IMR-90 (cell line): ENCODE data around the gene UNC50. TPM values are rescaled to one million over a fixed set of nuclear protein-coding genes. Genes with fewer than 3 reads are reported as not detected.

Experiments
- ATAC-seq: fragments of 200-7000 bp; cut with Tn5 transposase; 2 replicates; pipeline ENCODE4 v1.9.1; 2020; ENCODE audit warnings: low read depth, mild to moderate bottlenecking, moderate library complexity
- BruUV-seq: library from RNA; stranded (reverse); fragments of 400-500 nt; replicated peaks from 2 replicates; lab custom pipeline; 2021; lab: Mats Ljungman, UMichigan
- CTCF ChIA-PET: fragments of 300-600 bp; formaldehyde crosslinking; extraction: SDS; loops from one replicate; lab custom pipeline; 2021; ENCODE audit warnings: antibody characterized with exemption; lab: Yijun Ruan, JAX
- POLR2A ChIA-PET: fragments of 300-600 bp; sonication (Branson Sonifier 250); formaldehyde crosslinking; loops from one replicate; lab custom pipeline; 2022; ENCODE audit warnings: antibody characterized with exemption; ENCODE audit not compliant: unreplicated experiment; lab: Charles Lee
- DNase-seq: peaks from one replicate; pipeline ENCODE4 v3.0.0; 2013
- H2AFZ ChIP-seq: replicated peaks from 2 replicates; pipeline ENCODE3; 2013; ENCODE audit warnings: low read length, mild to moderate bottlenecking; ENCODE audit not compliant: poor library complexity
- H2AK5ac ChIP-seq: 2 replicates; pipeline ENCODE4 v1.6.1; 2013; ENCODE audit warnings: low read depth, low read length, inconsistent platforms
- H2AK9ac ChIP-seq: replicated peaks from 2 replicates; pipeline ENCODE3; 2013; ENCODE audit warnings: mild to moderate bottlenecking, low read depth, low read length, moderate library complexity; ENCODE audit not compliant: poor library complexity
- H2BK120ac ChIP-seq: 2 replicates; pipeline ENCODE4 v1.6.1; 2013; ENCODE audit warnings: low read depth, low read length, inconsistent platforms
- H2BK15ac ChIP-seq: 3 replicates; pipeline ENCODE4 v1.6.1; 2013; ENCODE audit warnings: low read depth, low read length, inconsistent platforms
- H2BK20ac ChIP-seq: 2 replicates; pipeline ENCODE4 v1.6.1; 2013; ENCODE audit warnings: low read depth, mild to moderate bottlenecking, inconsistent platforms, low read length, moderate library complexity
- H2BK5ac ChIP-seq: 2 replicates; pipeline ENCODE4 v1.6.1; 2013; ENCODE audit warnings: mild to moderate bottlenecking, low read depth, low read length, inconsistent platforms; ENCODE audit not compliant: poor library complexity, severe bottlenecking
- H3K14ac ChIP-seq: replicated peaks from 2 replicates; pipeline ENCODE4 v1.6.1; 2013; ENCODE audit warnings: low read depth, low read length, inconsistent platforms
- H3K18ac ChIP-seq: 2 replicates; pipeline ENCODE4 v1.6.1; 2013; ENCODE audit warnings: low read depth, low read length, control low read depth
- H3K23ac ChIP-seq: 2 replicates; pipeline ENCODE4 v1.6.1; 2013; ENCODE audit warnings: low read depth, low read length, inconsistent platforms
- H3K27ac ChIP-seq: 2 replicates; pipeline ENCODE4 v1.5.1; 2013; ENCODE audit warnings: mild to moderate bottlenecking, control low read depth, low read length; ENCODE audit not compliant: insufficient read depth
- H3K27me3 ChIP-seq: 2 replicates; pipeline ENCODE4 v1.6.1; 2013; ENCODE audit warnings: low read length; ENCODE audit not compliant: control insufficient read depth, insufficient read depth
- H3K36me3 ChIP-seq: 2 replicates; pipeline ENCODE4 v1.6.1; 2013; ENCODE audit warnings: low read length, mixed read lengths; ENCODE audit not compliant: control insufficient read depth, insufficient read depth
- H3K4ac ChIP-seq: 2 replicates; pipeline ENCODE4 v1.6.1; 2013; ENCODE audit warnings: low read depth, low read length, inconsistent platforms
- H3K4me1 ChIP-seq: 2 replicates; pipeline ENCODE4 v1.6.1; 2013; ENCODE audit warnings: low read length, mixed read lengths; ENCODE audit not compliant: control insufficient read depth, insufficient read depth
- H3K4me2 ChIP-seq: 2 replicates; pipeline ENCODE4 v1.6.1; 2013; ENCODE audit warnings: low read depth, mild to moderate bottlenecking, control low read depth, low read length, moderate library complexity
- H3K4me3 ChIP-seq: 2 replicates; pipeline ENCODE4 v1.5.1; 2013; ENCODE audit warnings: low read depth, mild to moderate bottlenecking, control low read depth, low read length, moderate library complexity; ENCODE audit not compliant: insufficient read depth
- H3K56ac ChIP-seq: 2 replicates; pipeline ENCODE4 v1.6.1; 2013; ENCODE audit warnings: low read length, inconsistent platforms; ENCODE audit not compliant: insufficient read depth; ENCODE audit errors: extremely low read depth
- H3K79me1 ChIP-seq, 2 experiments: 2 replicates each; pipeline ENCODE4 v1.6.1; 2013; ENCODE audit warnings: low read length in 2 of 2, inconsistent platforms in 1 of 2, low read depth in 1 of 2
- H3K9ac ChIP-seq: 2 replicates; pipeline ENCODE4 v1.6.1; 2013; ENCODE audit warnings: low read depth, low read length, control low read depth
- H3K9me1 ChIP-seq: 2 replicates; pipeline ENCODE4 v1.6.1; 2013; ENCODE audit warnings: low read length, inconsistent platforms; ENCODE audit not compliant: insufficient read depth
- H3K9me3 ChIP-seq: 2 replicates; pipeline ENCODE4 v1.6.1; 2013; ENCODE audit warnings: low read length; ENCODE audit not compliant: control insufficient read depth, insufficient read depth
- H4K20me1 ChIP-seq: 2 replicates; pipeline ENCODE4 v1.6.1; 2013; ENCODE audit warnings: low read length, inconsistent platforms; ENCODE audit not compliant: insufficient read depth
- H4K5ac ChIP-seq: 2 replicates; pipeline ENCODE4 v1.6.1; 2013; ENCODE audit warnings: mild to moderate bottlenecking, low read depth, low read length, control low read depth
- H4K8ac ChIP-seq, 2 experiments: 2 replicates each; pipeline ENCODE4 v1.6.1; 2013; ENCODE audit warnings: low read depth in 2 of 2, low read length in 2 of 2, control low read depth in 1 of 2, inconsistent platforms in 1 of 2
- H4K91ac ChIP-seq: 2 replicates; pipeline ENCODE4 v1.6.1; 2013; ENCODE audit warnings: low read depth, low read length, inconsistent platforms; ENCODE audit not compliant: insufficient read depth
- CEBPB ChIP-seq: IDR thresholded peaks from 2 replicates; pipeline ENCODE4 v1.6.1; 2012; ENCODE audit warnings: low read depth, low read length, improper control_type of control experiment
- CHD1 ChIP-seq: IDR thresholded peaks from 2 replicates; pipeline ENCODE4 v1.6.1; 2012; ENCODE audit warnings: low read depth, low read length, improper control_type of control experiment
- CTCF ChIP-seq: conservative IDR thresholded peaks from 2 replicates; pipeline ENCODE4 v1.5.1; 2012; ENCODE audit warnings: mild to moderate bottlenecking, low read depth, low read length, improper control_type of control experiment
- FOS ChIP-seq: fragments of 150-350 bp; IDR thresholded peaks from 2 replicates; pipeline ENCODE4 v1.6.1; 2016; ENCODE audit warnings: low read depth, low read length
- MAFK ChIP-seq: IDR thresholded peaks from 2 replicates; pipeline ENCODE4 v1.6.1; 2012; ENCODE audit warnings: low read depth, low read length, improper control_type of control experiment
- MXI1 ChIP-seq: IDR thresholded peaks from 2 replicates; pipeline ENCODE4 v1.6.1; 2012; ENCODE audit warnings: low read depth, mild to moderate bottlenecking, low read length, moderate library complexity, borderline replicate concordance
- NFE2L2 ChIP-seq: fragments of 150-350 bp; IDR thresholded peaks from 2 replicates; pipeline ENCODE4 v1.6.1; 2016; ENCODE audit warnings: low read depth, mild to moderate bottlenecking, low read length
- RAD21 ChIP-seq: IDR thresholded peaks from 2 replicates; pipeline ENCODE4 v1.6.1; 2012; ENCODE audit warnings: low read length, improper control_type of control experiment
- RCOR1 ChIP-seq: IDR thresholded peaks from 2 replicates; pipeline ENCODE4 v1.6.1; 2012; ENCODE audit warnings: mild to moderate bottlenecking, low read length, improper control_type of control experiment; ENCODE audit not compliant: insufficient replicate concordance
- RFX5 ChIP-seq: IDR thresholded peaks from 2 replicates; pipeline ENCODE4 v1.8.0; 2012; ENCODE audit warnings: low read depth, mild to moderate bottlenecking, low read length, moderate library complexity
- SMC3 ChIP-seq: fragments of 150-350 bp; IDR thresholded peaks from 2 replicates; pipeline ENCODE4 v1.6.1; 2016; ENCODE audit warnings: low read depth, mild to moderate bottlenecking, antibody characterized with exemption, low read length, moderate library complexity
- WGBS, 2 experiments: methylation state at CpG; one replicate each; pipeline versions ENCODE4 v1.1.5 to v1.1.7; 2013; ENCODE audit warnings: missing lambda C conversion rate in 2 of 2; ENCODE audit not compliant: insufficient read length in 1 of 2; ENCODE audit errors: extremely low coverage in 2 of 2; 5-methylcytosine and 5-hydroxymethylcytosine counted together
- dilution Hi-C: fragments of 300-500 bp; cut with HindIII; formaldehyde crosslinking; loops from one replicate; pipeline ENCODE4 v1.14.3; 2018; ENCODE audit warnings: low sequenced_read_pairs; ENCODE audit not compliant: unreplicated experiment
- in situ Hi-C: fragments of 300-500 bp; cut with MboI; formaldehyde crosslinking; loops from 3 replicates; pipeline ENCODE4 v1.14.3; 2019; ENCODE audit warnings: low sequenced_read_pairs, inconsistent platforms, mixed read lengths
- intact Hi-C: fragments of 100-400 bp; cut with micrococcal nuclease; formaldehyde crosslinking; loops from 2 replicates; pipeline ENCODE4 v1.10.0; 2022
- polyA plus RNA-seq, 3 experiments: library from polyadenylated mRNA; depleted of rRNA; stranded (reverse); fragments of >200 nt; gene quantifications; 2 replicates each; pipeline ENCODE4 v1.2.3, GENCODE V29; 2012; ENCODE audit warnings: low replicate concordance in 1 of 3
- total RNA-seq: library from RNA; depleted of rRNA; stranded (reverse); fragments of >200 nt; gene quantifications from 2 replicates; pipeline ENCODE4 v1.2.3, GENCODE V29; 2012
- TF ChIP-seq, protein P1 (sequence below): fragments of 150-350 bp; IDR thresholded peaks from 2 replicates; pipeline ENCODE4 v1.6.1; 2016; ENCODE audit warnings: low read depth, mild to moderate bottlenecking, low read length, moderate library complexity, borderline replicate concordance

UNC50 gene
- total and polyA plus RNA-seq, 2 of the 4 experiments (the other 2 are of a cell fraction) = 18.3 to 34.1 TPM

DNA sequence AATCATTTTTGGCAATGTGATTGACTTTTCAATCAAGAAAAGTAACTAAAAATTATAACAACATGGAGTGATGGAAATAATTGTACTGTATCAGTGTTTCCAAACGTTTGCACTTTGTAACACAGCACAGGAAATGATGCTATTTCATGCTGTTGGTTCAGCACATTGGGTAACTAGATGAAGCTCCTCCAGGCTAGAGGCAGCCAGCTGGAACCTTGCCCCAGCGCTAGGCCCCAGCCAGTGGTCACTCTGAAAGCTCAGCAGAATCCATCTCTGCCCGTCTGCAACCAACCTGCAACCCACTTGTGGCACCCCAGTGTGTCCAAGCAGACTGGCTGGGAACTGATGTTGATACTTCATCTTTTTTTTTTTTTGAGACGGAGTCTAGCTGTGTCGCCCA, 15.3 kb downstream of the UNC50 start:
- H2BK20ac ChIP-seq = no peak overlapping the region
- H4K5ac ChIP-seq = no peak overlapping the region
- no peaks in the 10 kb centered on the region for H4K20me1 ChIP-seq
- no peak overlapping the region for H3K9ac ChIP-seq
- no peaks in the 10 kb centered on the region for H3K9me1 ChIP-seq
- H3K4me1 ChIP-seq = no peaks in the 10 kb centered on the region
- no peak overlapping the region for H2BK5ac ChIP-seq
- 60% methylated on average over 1 of the region's 5 CpGs; no CpG with 5 or more reads in 1 of the 2 experiments for WGBS, 2 experiments
- H3K14ac ChIP-seq = no peak overlapping the region
- no peaks in the 10 kb centered on the region for H3K9me3 ChIP-seq
- H2AK9ac ChIP-seq = no peak overlapping the region
- H2BK120ac ChIP-seq = no peak overlapping the region
- TF ChIP-seq RAD21 (no peak), CTCF (no peak), MXI1 (no peak), FOS (no peak), CEBPB (no peak), MAFK (no peak), NFE2L2 (no peak), CHD1 (no peak), RCOR1 (no peak), SMC3 (no peak), RFX5 (no peak)
- TF ChIP-seq, protein P1, sequence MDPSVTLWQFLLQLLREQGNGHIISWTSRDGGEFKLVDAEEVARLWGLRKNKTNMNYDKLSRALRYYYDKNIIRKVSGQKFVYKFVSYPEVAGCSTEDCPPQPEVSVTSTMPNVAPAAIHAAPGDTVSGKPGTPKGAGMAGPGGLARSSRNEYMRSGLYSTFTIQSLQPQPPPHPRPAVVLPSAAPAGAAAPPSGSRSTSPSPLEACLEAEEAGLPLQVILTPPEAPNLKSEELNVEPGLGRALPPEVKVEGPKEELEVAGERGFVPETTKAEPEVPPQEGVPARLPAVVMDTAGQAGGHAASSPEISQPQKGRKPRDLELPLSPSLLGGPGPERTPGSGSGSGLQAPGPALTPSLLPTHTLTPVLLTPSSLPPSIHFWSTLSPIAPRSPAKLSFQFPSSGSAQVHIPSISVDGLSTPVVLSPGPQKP = no peak
- no peak overlapping the region for H3K4me3 ChIP-seq
- no peaks in the 10 kb centered on the region for H3K79me1 ChIP-seq
- peak overlapping the region; percentile 32 for H2AFZ ChIP-seq
- no peak overlapping the region for H3K27ac ChIP-seq
- intact Hi-C loops (loop anchor here (2.0 kb wide), 1 partner anchor 15 kb away; no protein-coding TSS in a partner anchor), in situ Hi-C loops (no loop called here), dilution Hi-C loops (no loop called here)
- no peak overlapping the region for H2AK5ac ChIP-seq
- no peak overlapping the region for H3K18ac ChIP-seq
- no peak overlapping the region for H4K8ac ChIP-seq
- POLR2A ChIA-PET = no interaction called here
- no peak overlapping the region for H2BK15ac ChIP-seq
- H3K23ac ChIP-seq = no peak overlapping the region
- H3K27me3 ChIP-seq = peaks cover under 1% of the 10 kb centered on the region
- ATAC-seq (no peak), DNase-seq (peak; percentile 37)
- H3K4me2 ChIP-seq = no peak overlapping the region
- CTCF ChIA-PET = no interaction called here
- BruUV-seq = no TSS peak
- no peak overlapping the region for H3K56ac ChIP-seq
- no peak overlapping the region for H4K91ac ChIP-seq
- no peak overlapping the region for H3K4ac ChIP-seq
- H3K36me3 ChIP-seq = no peaks in the 10 kb centered on the region
